Endodermal cell (in vitro differentiated cells): ENCODE data around the gene ADRM1. TPM values are rescaled to one million over a fixed set of nuclear protein-coding genes. Genes with fewer than 3 reads are reported as not detected.

ENCODE experiments used
- DNase-seq: peaks from one replicate; pipeline ENCODE4 v3.0.0-alpha.2; 2017
- H3K27ac ChIP-seq: 2 replicates; pipeline ENCODE4 v1.5.1; 2013; ENCODE audit warnings: mild to moderate bottlenecking, low read depth, low read length, moderate library complexity
- H3K27me3 ChIP-seq: 2 replicates; pipeline ENCODE4 v1.6.1; 2013; ENCODE audit warnings: mild to moderate bottlenecking, low read length, moderate library complexity; ENCODE audit not compliant: insufficient read depth, control insufficient read depth, poor library complexity, severe bottlenecking
- H3K36me3 ChIP-seq: 2 replicates; pipeline ENCODE4 v1.7.0; 2013; ENCODE audit warnings: mild to moderate bottlenecking, low read length, moderate library complexity; ENCODE audit not compliant: control insufficient read depth, insufficient read depth
- H3K4me1 ChIP-seq: one replicate; pipeline ENCODE4 v1.7.0; 2013; ENCODE audit warnings: low read length; ENCODE audit not compliant: control insufficient read depth, insufficient read depth
- H3K4me3 ChIP-seq: 2 replicates; pipeline ENCODE4 v1.5.1; 2013; ENCODE audit warnings: mild to moderate bottlenecking, low read length, moderate library complexity
- H3K9ac ChIP-seq: 2 replicates; pipeline ENCODE4 v1.6.1; 2013; ENCODE audit warnings: mild to moderate bottlenecking, low read length, moderate library complexity; ENCODE audit not compliant: poor library complexity, severe bottlenecking; ENCODE audit errors: extremely low read depth
- H3K9me3 ChIP-seq: 2 replicates; pipeline ENCODE4 v1.6.1; 2013; ENCODE audit warnings: mild to moderate bottlenecking, low read length, moderate library complexity; ENCODE audit not compliant: control insufficient read depth
- H3K27ac Mint-ChIP-seq: 2 replicates; pipeline ENCODE4 v1.8.0; 2020; ENCODE audit warnings: mixed read lengths
- H3K27me3 Mint-ChIP-seq: 2 replicates; pipeline ENCODE4 v1.8.0; 2021; ENCODE audit warnings: mild to moderate bottlenecking, mixed read lengths; ENCODE audit not compliant: insufficient read depth
- H3K36me3 Mint-ChIP-seq: 2 replicates; pipeline ENCODE4 v1.8.0; 2020; ENCODE audit warnings: low read depth, mixed read lengths
- H3K4me1 Mint-ChIP-seq: 2 replicates; pipeline ENCODE4 v1.8.0; 2020; ENCODE audit warnings: mixed read lengths
- H3K4me3 Mint-ChIP-seq: 2 replicates; pipeline ENCODE4 v1.8.0; 2020; ENCODE audit warnings: mild to moderate bottlenecking, moderate library complexity, mixed read lengths
- H3K9me3 Mint-ChIP-seq: 2 replicates; pipeline ENCODE4 v1.8.0; 2020; ENCODE audit warnings: mild to moderate bottlenecking, mixed read lengths
- CTCF ChIP-seq: fragments of 200-600 bp; sonication (generic); conservative IDR thresholded peaks from 2 replicates; pipeline ENCODE4 v1.5.0; 2021; ENCODE audit warnings: antibody characterized with exemption, mild to moderate bottlenecking
- WGBS, 2 experiments: methylation state at CpG; one replicate each; pipeline versions ENCODE4 v1.1.5 to v1.1.7; 2013; ENCODE audit warnings: missing lambda C conversion rate in 2 of 2, mixed read lengths in 1 of 2; ENCODE audit not compliant: insufficient coverage in 1 of 2, insufficient read length in 1 of 2; 5-methylcytosine and 5-hydroxymethylcytosine counted together
- total RNA-seq, 2 donors: library from RNA; stranded (reverse); fragmentation: NEBNext Ultra II Directional in 1 of 2; extraction: Animal tissue kit (Norgen Biotek cat#: 25700) in 1 of 2; gene quantifications; 2 replicates in 1 of 2; 3 replicates in 1 of 2; pipeline ENCODE4 v1.2.1, GENCODE V29; 2021

The ADRM1 gene
- total RNA-seq, 2 donors from 2014 or later = 105 to 106 TPM

GRCh38 chr20:62292108-62292507 lies 10.7 kb upstream of the ADRM1 start:
- no peak for TF ChIP-seq CTCF
- Mint-ChIP-seq H3K9me3 (no peaks in the 10 kb centered on the region), H3K27me3 (no peaks in the 10 kb centered on the region), H3K27ac (no peak overlapping the region), H3K4me1 (no peaks in the 10 kb centered on the region), H3K36me3 (peaks cover 55% of the 10 kb centered on the region), H3K4me3 (no peak overlapping the region)
- H3K36me3 ChIP-seq = peaks cover 47% of the 10 kb centered on the region
- H3K27me3 ChIP-seq = no peaks in the 10 kb centered on the region
- no peak overlapping the region for H3K9ac ChIP-seq
- no peaks in the 10 kb centered on the region for H3K9me3 ChIP-seq
- no peak overlapping the region for H3K4me3 ChIP-seq
- 97 to 99% methylated on average over 7 to 11 of the region's 11 CpGs for WGBS, 2 experiments
- no peak overlapping the region for H3K27ac ChIP-seq
- no peaks in the 10 kb centered on the region for H3K4me1 ChIP-seq
- DNase-seq = no peak

DNA sequence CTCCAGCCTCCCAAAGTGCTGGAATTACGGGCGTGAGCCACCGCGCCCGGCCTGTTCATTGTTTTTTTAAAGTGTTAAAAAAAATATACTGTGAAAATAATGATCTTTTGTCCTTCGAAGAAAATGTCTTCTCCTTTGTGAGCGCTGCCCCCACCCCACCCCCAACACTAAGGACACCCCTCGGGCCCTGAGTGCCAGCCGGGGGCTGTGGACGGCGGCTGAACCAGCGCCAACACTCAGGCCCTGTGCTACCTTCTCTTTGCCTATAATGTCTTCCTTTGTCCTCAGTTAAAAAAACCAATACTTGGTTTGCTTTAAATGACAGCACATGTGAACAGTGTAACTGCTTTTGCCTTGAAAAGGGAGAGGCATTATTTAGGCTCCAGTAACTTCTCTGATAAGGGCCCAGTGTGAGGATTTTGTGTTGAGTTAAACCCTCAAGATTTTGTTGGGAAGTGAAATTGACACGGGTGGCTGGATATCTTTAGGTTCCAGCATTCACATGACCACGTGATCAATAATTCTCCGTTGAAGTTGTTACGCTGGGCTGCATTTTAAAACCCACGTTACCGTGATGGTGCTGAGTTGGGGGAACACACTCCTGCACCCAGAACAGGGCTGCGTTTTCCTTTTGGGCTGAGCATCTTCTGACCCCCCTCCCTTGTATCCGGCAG lies 9.5 kb upstream of the ADRM1 start:
- Mint-ChIP-seq H3K4me1 (no peaks in the 10 kb centered on the region), H3K4me3 (no peak overlapping the region), H3K9me3 (no peaks in the 10 kb centered on the region), H3K27ac (no peak overlapping the region), H3K36me3 (peaks cover 55% of the 10 kb centered on the region), H3K27me3 (no peaks in the 10 kb centered on the region)
- no peak overlapping the region for H3K9ac ChIP-seq
- peaks cover 49% of the 10 kb centered on the region for H3K36me3 ChIP-seq
- H3K4me3 ChIP-seq = no peak overlapping the region
- DNase-seq = no peak
- 92 to 97% methylated on average over 15 to 19 of the region's 20 CpGs for WGBS, 2 experiments
- H3K9me3 ChIP-seq = no peaks in the 10 kb centered on the region
- H3K4me1 ChIP-seq = no peaks in the 10 kb centered on the region
- no peak for TF ChIP-seq CTCF
- no peaks in the 10 kb centered on the region for H3K27me3 ChIP-seq
- peak overlapping the region; percentile 17 for H3K27ac ChIP-seq

DNA sequence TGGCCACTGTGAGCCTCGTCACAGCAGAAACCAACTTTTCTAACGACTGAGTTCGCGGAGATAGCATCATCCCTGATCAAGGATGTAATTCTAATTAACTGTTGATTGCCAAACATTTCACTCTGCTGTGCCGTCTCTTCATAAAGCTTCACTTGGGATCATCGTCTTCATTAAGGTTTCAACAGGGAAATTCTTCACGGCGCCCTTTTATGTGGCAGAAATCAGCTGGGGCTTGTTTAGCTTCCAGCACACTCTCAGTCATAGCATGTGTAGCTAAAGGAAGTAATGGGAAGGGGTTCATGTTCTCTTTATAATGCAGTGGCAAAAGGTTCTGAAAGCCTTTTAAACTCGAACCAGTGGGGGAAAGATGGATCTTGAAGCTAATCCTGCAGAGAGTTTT lies 8.9 kb upstream of the ADRM1 start:
- no peak overlapping the region for H3K4me3 Mint-ChIP-seq

More for the DNA sequence above, 8.9 kb upstream of the ADRM1 start:
- Mint-ChIP-seq H3K9me3 (no peaks in the 10 kb centered on the region), H3K36me3 (peaks cover 51% of the 10 kb centered on the region), H3K27ac (no peak overlapping the region), H3K27me3 (no peaks in the 10 kb centered on the region), H3K4me1 (no peaks in the 10 kb centered on the region)
- Histone ChIP-seq H3K27me3 (no peaks in the 10 kb centered on the region), H3K27ac (peak overlapping the region; percentile 38), H3K9ac (no peak overlapping the region), H3K4me3 (no peak overlapping the region), H3K36me3 (peaks cover 55% of the 10 kb centered on the region), H3K4me1 (no peaks in the 10 kb centered on the region), H3K9me3 (no peaks in the 10 kb centered on the region)
- no peak for TF ChIP-seq CTCF
- 93 to 94% methylated on average over 7 to 9 of the region's 9 CpGs for WGBS, 2 experiments
- no peak for DNase-seq
